Heart left ventricle (tissue), 13 donors: ENCODE results near the gene ANO3.

Experiments
- POLR2A ChIP-seq, 2 donors: fragments of 450-650 bp; IDR thresholded peaks; one replicate each; pipeline ENCODE4 v1.6.1; 2017; ENCODE audit warnings: antibody characterized with exemption in 2 of 2, mild to moderate bottlenecking in 2 of 2, moderate library complexity in 2 of 2
- TF ChIP-seq, protein P1 (sequence below), 12 donors: fragments of 200-600 bp; sonication (generic) in 4 of 12; IDR thresholded peaks; one replicate each; pipeline versions ENCODE4 v1.5.0 to v1.8.0; 2018 to 2022; ENCODE audit warnings: antibody characterized with exemption in 12 of 12, mild to moderate bottlenecking in 5 of 12
- donor health status: ischemic (EF 13 %, LVEDD 7.1; RV severe dilation, severe dysfunction).
- donor health status: DM: no; HTN: yes; CAD: no.
- donor health status: DM: no; HTN: no; CAD: no.
- donor health status: ischemic (EF 25% LVEDD 6.9; RV normal size, moderate dysfunction).
- donor health status: ischemic (EF 25% LVEDD 5.7; RV mildly dilated, moderate dysfunction).
- donor health status: ischemic (EF 35%, LVEDD 5.7; RV mildly dilated, moderate dysfunction).
- donor health status: nonischemic (EF 11% LVEDD 7.7; RV severe dilation, severe dysfunction).
- donor health status: DM: yes; HTN: yes; CAD: no.
- donor health status: PGD.
- donor health status: ischemic (EF 29% LVEDD 5.4; RV normal size, mild dysfunction).
- donor health status: nonischemic (EF 23%, LVEDD 6.1; RV moderate dilation, normal function).

DNA sequence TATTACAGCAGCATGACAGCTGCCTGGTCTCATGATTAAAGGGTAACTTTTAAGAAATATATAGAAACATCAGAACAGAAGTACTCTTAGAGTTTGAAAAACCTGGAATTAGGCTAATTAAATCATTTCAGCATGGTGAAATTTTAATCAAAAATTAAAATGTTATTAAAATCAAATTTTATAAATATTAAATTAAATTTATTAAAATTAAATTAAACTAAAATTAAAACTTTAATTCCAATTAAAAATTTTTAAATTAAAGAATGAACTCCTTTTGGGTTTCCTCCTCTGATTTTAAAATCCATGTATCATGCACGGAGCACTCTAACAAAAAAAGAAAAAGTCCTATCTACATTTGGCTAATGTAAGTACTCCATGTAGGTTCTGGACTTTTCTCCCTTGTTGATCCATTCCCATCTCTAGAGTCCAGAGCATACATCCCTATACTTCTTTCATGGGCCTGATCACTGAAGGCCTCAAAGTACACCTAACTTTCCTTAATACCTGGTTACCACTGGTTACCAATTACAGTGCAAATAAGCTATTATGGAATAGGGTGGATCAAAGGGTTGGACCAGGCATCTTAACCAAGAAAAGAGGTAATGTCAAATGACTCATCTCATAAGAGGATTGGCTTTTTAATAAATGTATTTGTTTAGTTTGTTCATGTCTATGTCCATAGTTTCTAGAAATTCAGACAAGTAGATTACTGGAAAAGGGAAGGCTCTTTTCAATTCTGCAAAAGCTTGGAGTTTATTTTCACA, 288.5 kb downstream of the ANO3 start:
- TF ChIP-seq, protein P1, sequence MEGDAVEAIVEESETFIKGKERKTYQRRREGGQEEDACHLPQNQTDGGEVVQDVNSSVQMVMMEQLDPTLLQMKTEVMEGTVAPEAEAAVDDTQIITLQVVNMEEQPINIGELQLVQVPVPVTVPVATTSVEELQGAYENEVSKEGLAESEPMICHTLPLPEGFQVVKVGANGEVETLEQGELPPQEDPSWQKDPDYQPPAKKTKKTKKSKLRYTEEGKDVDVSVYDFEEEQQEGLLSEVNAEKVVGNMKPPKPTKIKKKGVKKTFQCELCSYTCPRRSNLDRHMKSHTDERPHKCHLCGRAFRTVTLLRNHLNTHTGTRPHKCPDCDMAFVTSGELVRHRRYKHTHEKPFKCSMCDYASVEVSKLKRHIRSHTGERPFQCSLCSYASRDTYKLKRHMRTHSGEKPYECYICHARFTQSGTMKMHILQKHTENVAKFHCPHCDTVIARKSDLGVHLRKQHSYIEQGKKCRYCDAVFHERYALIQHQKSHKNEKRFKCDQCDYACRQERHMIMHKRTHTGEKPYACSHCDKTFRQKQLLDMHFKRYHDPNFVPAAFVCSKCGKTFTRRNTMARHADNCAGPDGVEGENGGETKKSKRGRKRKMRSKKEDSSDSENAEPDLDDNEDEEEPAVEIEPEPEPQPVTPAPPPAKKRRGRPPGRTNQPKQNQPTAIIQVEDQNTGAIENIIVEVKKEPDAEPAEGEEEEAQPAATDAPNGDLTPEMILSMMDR (IDR thresholded peaks at IDR 0.05), result no peak
- TF ChIP-seq POLR2A (IDR thresholded peaks at IDR 0.05), result no peak
